NCI-H1417 treated with DMSO at 0.1 percent for 48 hours (cell line): ENCODE measurements around the gene SNAPC2.

Experiments used
- DNase-seq: peaks from one replicate; lab custom pipeline; 2025; lab: John Stamatoyannopoulos, UW

Gene SNAPC2

DNA sequence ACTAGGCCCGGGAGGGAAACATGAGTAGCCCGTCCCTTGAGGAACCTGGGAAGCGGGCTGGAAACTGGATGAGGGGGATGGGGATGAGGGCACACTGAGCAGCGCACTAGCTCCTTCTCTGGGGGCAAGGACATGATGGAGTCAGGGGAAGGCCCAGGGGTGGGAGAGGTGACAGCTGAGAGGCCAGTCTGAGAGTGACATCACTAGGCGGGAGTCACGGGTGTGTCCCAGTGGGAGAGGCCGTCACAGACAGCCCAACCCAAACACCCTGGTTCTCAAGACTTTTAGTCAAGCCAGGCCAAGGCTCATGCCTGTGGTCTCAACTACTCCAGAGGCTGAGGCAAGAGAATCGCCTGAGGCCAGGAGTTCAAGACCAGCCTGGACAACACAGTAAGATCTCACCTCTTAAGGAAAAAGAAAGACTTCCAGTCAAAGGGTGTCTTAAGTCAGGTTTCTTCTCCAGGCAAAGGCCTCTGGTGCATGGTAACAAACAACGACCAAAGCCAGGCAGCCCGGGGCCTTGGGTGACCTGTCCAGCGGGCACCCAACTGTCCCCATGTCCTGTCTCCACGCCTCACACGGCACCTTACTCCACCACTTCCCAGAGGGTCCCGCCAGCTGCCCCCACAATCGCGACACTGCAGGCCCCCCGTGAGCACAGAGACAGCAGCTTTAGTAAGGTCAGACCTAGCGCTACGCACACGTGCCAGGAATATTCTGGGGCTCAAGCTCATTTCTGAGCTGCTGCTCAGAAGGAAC, 48.8 kb downstream of the SNAPC2 start:
- DNase-seq, result no peak

DNA sequence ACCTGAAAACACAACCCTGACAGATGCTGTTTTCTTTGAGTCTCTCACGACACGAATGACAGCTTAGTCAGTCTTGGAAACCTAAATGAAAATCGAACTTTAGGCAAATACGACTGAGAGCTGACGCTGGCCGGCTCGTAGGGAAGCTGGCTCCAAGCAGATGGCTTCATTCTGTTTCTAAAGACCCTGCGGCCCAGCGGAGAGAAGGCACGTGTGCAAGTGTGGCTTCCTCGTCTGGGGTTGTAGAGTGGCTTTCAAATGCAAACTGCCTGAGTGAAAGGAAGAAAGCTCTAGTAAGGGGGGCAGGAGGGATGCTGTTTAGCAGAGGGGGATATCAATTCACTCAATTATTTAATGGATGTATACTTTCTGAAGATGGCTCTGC, 49.4 kb downstream of the SNAPC2 start:
- DNase-seq, result no peak

DNA sequence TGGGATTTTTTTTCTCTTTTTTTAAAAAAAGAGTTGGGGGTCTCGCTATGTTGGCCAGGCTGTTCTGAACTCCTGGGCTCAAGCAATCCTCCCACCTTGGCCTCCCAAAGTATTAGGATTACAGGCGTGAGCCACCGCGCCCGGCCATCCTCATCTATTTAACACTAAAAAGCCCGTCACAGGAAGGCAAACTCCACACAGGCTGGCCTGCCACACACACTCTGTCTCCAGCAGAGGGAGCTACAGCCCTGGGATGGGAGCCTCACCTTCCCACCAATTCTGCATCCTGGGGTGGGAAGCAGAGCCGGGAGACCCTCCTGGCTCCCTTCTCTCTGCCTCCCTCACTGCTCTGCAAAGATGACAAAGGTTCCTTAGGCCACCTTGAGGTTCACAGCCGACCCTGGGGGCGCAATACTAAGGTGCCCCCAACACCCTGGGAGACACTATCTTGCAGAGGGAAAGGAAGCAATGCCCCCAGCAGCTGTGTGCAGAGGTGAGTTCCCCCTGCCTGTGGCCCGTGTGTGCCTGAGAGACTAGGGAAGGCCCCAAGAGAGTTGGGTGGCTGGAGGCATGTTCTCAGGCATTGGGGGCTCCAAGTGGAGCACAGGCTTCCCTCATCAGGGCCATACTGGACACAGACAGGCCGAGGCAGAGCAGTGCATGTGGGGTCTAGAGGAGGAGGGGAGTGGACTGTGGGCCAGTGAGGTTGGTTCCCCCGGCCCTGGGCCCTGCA, 50.7 kb downstream of the SNAPC2 start:
- no peak for DNase-seq

DNA sequence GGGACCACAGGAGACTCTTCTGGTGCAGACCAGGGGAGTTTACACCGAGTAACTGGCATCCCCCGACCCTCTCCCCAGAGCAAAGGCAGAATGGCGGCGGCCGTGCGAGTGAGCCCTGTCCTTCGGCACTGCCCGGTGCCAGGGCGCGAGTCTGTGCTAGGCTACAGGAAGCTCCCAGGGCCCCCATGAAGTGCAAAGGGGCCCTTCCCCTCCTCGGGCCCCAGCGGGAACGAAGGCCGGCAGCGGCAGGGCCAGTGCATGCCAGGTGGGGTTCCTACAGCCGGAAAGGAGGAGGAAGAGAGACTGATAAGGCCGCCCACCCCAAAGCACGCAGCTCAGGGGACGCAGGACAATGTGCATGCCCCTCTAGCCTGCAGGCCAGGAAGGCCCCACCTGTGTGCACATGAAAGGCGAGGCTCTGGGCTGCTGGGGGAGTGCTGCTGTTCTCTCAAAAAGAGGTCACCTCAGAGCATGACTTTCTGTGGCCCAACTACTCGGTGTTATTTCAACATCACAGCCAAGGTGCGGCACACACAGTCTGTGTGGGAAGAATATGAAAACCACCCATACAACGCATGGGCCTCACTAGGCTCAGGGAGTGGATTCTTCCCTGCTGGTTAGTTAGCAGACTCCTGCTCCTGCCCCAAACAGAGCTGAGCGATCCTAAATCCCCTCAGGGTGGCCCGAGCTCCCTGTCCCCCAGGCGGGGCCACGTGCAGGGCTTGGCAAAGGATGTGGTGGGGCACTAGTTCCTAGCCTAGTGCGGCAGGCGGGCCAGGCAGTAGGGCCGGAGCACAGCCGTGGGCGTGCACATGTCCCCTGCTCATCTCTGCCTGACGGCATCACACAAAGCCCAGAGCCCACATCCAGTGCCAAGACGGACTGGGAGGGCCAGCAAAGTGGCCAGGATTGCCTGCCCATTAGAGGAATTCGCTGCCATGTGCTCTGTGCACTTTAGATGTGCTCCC, 51.7 kb downstream of the SNAPC2 start:
- DNase-seq, result no peak
